Breast epithelium (tissue), 3 donors: ENCODE measurements around the gene ALK.

Experiments
- POLR2A ChIP-seq: fragments of 450-650 bp; IDR thresholded peaks from one replicate; pipeline ENCODE4 v1.6.1; 2016; ENCODE audit warnings: antibody characterized with exemption, mild to moderate bottlenecking, moderate library complexity
- POLR2AphosphoS5 ChIP-seq, 3 donors: sonication (generic); formaldehyde crosslinking; IDR thresholded peaks; one replicate each; pipeline ENCODE4 v1.6.1; 2017; ENCODE audit warnings: antibody characterized with exemption in 3 of 3
- TF ChIP-seq, protein P1 (sequence below), 3 donors: fragments of 450-650 bp; IDR thresholded peaks; one replicate each; pipeline ENCODE4 v1.5.1; 2016 to 2017; ENCODE audit warnings: antibody characterized with exemption in 3 of 3, mild to moderate bottlenecking in 3 of 3, moderate library complexity in 3 of 3

DNA sequence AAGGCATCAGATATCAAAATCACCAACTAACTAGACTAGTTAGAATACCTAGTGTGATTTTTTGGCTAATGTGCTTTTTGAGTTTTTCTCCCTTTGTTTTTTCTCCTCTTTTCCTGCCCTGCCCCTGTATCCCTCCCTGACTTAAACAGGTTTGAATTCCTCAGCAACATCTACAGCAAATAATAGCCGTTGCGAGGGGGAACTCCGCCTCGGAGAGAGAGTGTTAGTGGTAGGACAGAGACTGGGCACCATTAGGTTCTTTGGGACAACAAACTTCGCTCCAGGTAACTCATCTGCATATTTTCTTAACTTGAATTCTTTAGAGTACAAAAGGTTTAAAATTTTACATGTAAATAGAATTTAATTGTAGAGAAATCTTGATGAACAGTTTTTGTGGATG is 761.2 kb downstream of the ALK start:
- TF ChIP-seq, protein P1, sequence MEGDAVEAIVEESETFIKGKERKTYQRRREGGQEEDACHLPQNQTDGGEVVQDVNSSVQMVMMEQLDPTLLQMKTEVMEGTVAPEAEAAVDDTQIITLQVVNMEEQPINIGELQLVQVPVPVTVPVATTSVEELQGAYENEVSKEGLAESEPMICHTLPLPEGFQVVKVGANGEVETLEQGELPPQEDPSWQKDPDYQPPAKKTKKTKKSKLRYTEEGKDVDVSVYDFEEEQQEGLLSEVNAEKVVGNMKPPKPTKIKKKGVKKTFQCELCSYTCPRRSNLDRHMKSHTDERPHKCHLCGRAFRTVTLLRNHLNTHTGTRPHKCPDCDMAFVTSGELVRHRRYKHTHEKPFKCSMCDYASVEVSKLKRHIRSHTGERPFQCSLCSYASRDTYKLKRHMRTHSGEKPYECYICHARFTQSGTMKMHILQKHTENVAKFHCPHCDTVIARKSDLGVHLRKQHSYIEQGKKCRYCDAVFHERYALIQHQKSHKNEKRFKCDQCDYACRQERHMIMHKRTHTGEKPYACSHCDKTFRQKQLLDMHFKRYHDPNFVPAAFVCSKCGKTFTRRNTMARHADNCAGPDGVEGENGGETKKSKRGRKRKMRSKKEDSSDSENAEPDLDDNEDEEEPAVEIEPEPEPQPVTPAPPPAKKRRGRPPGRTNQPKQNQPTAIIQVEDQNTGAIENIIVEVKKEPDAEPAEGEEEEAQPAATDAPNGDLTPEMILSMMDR (IDR thresholded peaks at IDR 0.05) = no peak
- TF ChIP-seq POLR2A = no peak
- no peak for TF ChIP-seq POLR2AphosphoS5 (IDR thresholded peaks at IDR 0.05)
